RWPE2 (cell line): ENCODE measurements around the gene TSSK1B.
"Not testable (repeated sequence)": the region's sequence is repeated elsewhere in the genome, so short reads cannot be mapped to it uniquely, and the experiment has no call there.

Experiments
- ATAC-seq: fragments of 200-7000 bp; cut with Tn5 transposase; 3 replicates; pipeline ENCODE4 v1.9.1; 2021; ENCODE audit warnings: low read depth
- DNase-seq: peaks from one replicate; pipeline ENCODE4 v3.0.0-alpha.2; 2020; ENCODE audit warnings: low spot score
- H3K27ac ChIP-seq: fragments of 450-650 bp; 2 replicates; pipeline ENCODE4 v1.5.1; 2017; ENCODE audit warnings: mild to moderate bottlenecking; ENCODE audit not compliant: poor library complexity, severe bottlenecking
- H3K27me3 ChIP-seq: fragments of 250-450 bp; sonication (Bioruptor Pico); 2 replicates; pipeline ENCODE4 v1.5.1; 2021; ENCODE audit warnings: mild to moderate bottlenecking, moderate library complexity; ENCODE audit not compliant: insufficient read depth, poor library complexity, severe bottlenecking
- H3K36me3 ChIP-seq: fragments of 250-450 bp; sonication (Bioruptor Pico); 2 replicates; pipeline ENCODE4 v1.5.1; 2020; ENCODE audit warnings: low read depth, mild to moderate bottlenecking, moderate library complexity
- H3K4me1 ChIP-seq: fragments of 250-450 bp; sonication (Bioruptor Pico); 2 replicates; pipeline ENCODE4 v1.5.1; 2021; ENCODE audit warnings: mild to moderate bottlenecking, moderate library complexity; ENCODE audit not compliant: insufficient read depth, poor library complexity, severe bottlenecking
- H3K4me3 ChIP-seq: fragments of 250-450 bp; sonication (Bioruptor Pico); 2 replicates; pipeline ENCODE4 v1.5.1; 2021; ENCODE audit warnings: mild to moderate bottlenecking, moderate library complexity; ENCODE audit not compliant: severe bottlenecking
- H3K9me3 ChIP-seq: fragments of 250-450 bp; sonication (Bioruptor Pico); 2 replicates; pipeline ENCODE4 v1.5.1; 2021; ENCODE audit warnings: mild to moderate bottlenecking, moderate library complexity; ENCODE audit not compliant: severe bottlenecking
- CTCF ChIP-seq: fragments of 450-650 bp; IDR thresholded peaks from one replicate; pipeline ENCODE4 v1.5.1; 2017; ENCODE audit warnings: mild to moderate bottlenecking, moderate library complexity; ENCODE audit not compliant: poor library complexity, severe bottlenecking

TSSK1B gene

GRCh38 chr5:113421693-113422092 is 13.1 kb downstream of the TSSK1B start:
- ATAC-seq (no peak), DNase-seq (no peak)
- no peak overlapping the region for H3K4me3 ChIP-seq
- H3K36me3 ChIP-seq, result no peaks in the 10 kb centered on the region
- H3K27ac ChIP-seq, result no peak overlapping the region
- peaks cover under 1% of the 10 kb centered on the region for H3K4me1 ChIP-seq
- no peak for TF ChIP-seq CTCF
- no peaks in the 10 kb centered on the region for H3K9me3 ChIP-seq
- H3K27me3 ChIP-seq, result no peaks in the 10 kb centered on the region

- no peaks in the 10 kb centered on the region for H3K9me3 ChIP-seq
- no peaks in the 10 kb centered on the region for H3K36me3 ChIP-seq
- ATAC-seq (no peak), DNase-seq (no peak)
- H3K4me3 ChIP-seq, result no peak overlapping the region
- no peaks in the 10 kb centered on the region for H3K4me1 ChIP-seq
- H3K27me3 ChIP-seq, result no peaks in the 10 kb centered on the region
- no peak overlapping the region for H3K27ac ChIP-seq
- TF ChIP-seq CTCF, result no peak
These were observed 29.3 kb downstream of the TSSK1B start for GRCh38 chr5:113405530-113405929.

GRCh38 chr5:113404269-113404668 is 30.5 kb downstream of the TSSK1B start:
- Histone ChIP-seq H3K27me3 (no peaks in the 10 kb centered on the region), H3K27ac (no peak overlapping the region), H3K9me3 (no peaks in the 10 kb centered on the region), H3K4me1 (no peaks in the 10 kb centered on the region), H3K4me3 (no peak overlapping the region), H3K36me3 (no peaks in the 10 kb centered on the region)
- TF ChIP-seq CTCF, result no peak
- no peak for ATAC-seq
- DNase-seq, result no peak

- H3K4me3 ChIP-seq, H3K9me3 ChIP-seq, H3K4me1 ChIP-seq, H3K27ac ChIP-seq, ATAC-seq, DNase-seq, H3K36me3 ChIP-seq, H3K27me3 ChIP-seq: not testable (repeated sequence)
These were observed 36.8 kb downstream of the TSSK1B start for GRCh38 chr5:113397986-113398385.

GRCh38 chr5:113397046-113397445 is 37.7 kb downstream of the TSSK1B start:
- no peaks in the 10 kb centered on the region for H3K9me3 ChIP-seq
- DNase-seq, result no peak
- TF ChIP-seq CTCF, result no peak

More at GRCh38 chr5:113397046-113397445, 37.7 kb downstream of the TSSK1B start:
- no peak overlapping the region for H3K4me3 ChIP-seq
- ATAC-seq, result 0 out of 3 replicates have a peak, but pooled peaks have one; percentile 23
- H3K36me3 ChIP-seq, result no peaks in the 10 kb centered on the region
- H3K4me1 ChIP-seq, result no peaks in the 10 kb centered on the region
- H3K27me3 ChIP-seq, result no peaks in the 10 kb centered on the region
- H3K27ac ChIP-seq, result no peak overlapping the region
